ENCODE measurements around the gene HTR1B. TPM values are rescaled to one million over a fixed set of nuclear protein-coding genes. Genes with fewer than 3 reads are reported as not detected.

Gene HTR1B
- total RNA-seq, 1 donor from 2014 or later: 0.18 TPM

GRCh38 chr6:77455271-77455670 is 8.0 kb downstream of the HTR1B start:
- intact Hi-C loops (cut with DNase I): no loop called here
- H3K9me3 ChIP-seq: no peaks in the 10 kb centered on the region

GRCh38 chr6:77454386-77454785 is 8.9 kb downstream of the HTR1B start:
- H3K9me3 ChIP-seq: no peaks in the 10 kb centered on the region
- TF ChIP-seq CTCF (IDR thresholded peaks at IDR 0.05): no peak
- intact Hi-C loops (cut with DNase I): no loop called here

More at GRCh38 chr6:77455271-77455670, 8.0 kb downstream of the HTR1B start:
- Histone ChIP-seq H3K36me3 (no peaks in the 10 kb centered on the region), H3K4me3 (no peak overlapping the region), H3K27me3 (ENCODE audit: low read depth) (peaks cover 3% of the 10 kb centered on the region), H3K4me1 (no peaks in the 10 kb centered on the region), H3K27ac (no peak overlapping the region)
- no peak for DNase-seq
- no peak for TF ChIP-seq CTCF (IDR thresholded peaks at IDR 0.05)
- ATAC-seq: no peak

DNA sequence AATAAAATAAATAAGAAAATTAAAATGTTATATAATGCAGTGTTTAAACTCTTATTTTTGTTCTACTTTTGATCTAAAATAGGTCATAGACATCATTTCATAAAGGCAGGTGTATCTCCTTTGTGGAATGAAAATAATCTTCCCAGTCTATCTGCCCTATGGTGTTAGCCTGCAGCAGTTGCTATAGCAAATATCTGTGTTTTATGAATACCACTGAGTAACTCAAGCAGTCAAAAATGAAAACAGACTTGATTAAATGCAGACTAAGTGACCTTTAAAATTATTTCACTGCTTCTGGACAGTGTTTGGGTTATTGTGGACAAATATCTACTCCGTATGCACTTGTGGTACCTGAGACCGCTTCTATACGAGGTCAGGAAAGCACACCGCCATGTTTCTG is 11.8 kb downstream of the HTR1B start:
- intact Hi-C loops (cut with DNase I): no loop called here
- no peak for ATAC-seq
- no peak for TF ChIP-seq CTCF (IDR thresholded peaks at IDR 0.05)
- DNase-seq: no peak
- Histone ChIP-seq H3K9me3 (no peaks in the 10 kb centered on the region), H3K36me3 (no peaks in the 10 kb centered on the region), H3K4me1 (no peaks in the 10 kb centered on the region), H3K27me3 (ENCODE audit: low read depth) (no peaks in the 10 kb centered on the region), H3K27ac (no peak overlapping the region), H3K4me3 (no peak overlapping the region)

More at GRCh38 chr6:77454386-77454785, 8.9 kb downstream of the HTR1B start:
- Histone ChIP-seq H3K4me3 (no peak overlapping the region), H3K36me3 (no peaks in the 10 kb centered on the region), H3K4me1 (no peaks in the 10 kb centered on the region), H3K27me3 (ENCODE audit: low read depth) (no peaks in the 10 kb centered on the region), H3K27ac (no peak overlapping the region)
- ATAC-seq (no peak), DNase-seq (no peak)

DNA sequence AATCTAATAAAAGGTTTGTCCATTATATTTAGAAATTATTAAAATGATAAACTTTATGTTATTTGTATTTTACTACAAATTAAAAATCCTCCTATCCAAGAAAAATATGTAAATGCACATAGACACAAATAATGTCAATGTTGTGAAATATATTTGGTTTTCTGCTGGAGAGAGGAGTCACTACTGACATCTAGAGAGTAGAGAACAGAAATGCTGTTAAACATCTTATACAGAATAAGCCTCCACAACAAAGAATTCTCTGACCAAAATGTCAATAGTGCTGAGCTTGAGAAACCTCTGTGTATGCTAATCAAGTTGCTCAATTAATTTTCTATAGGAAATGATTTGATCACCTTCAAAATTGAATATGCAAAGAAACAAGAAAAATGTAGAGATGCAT is 12.4 kb downstream of the HTR1B start:
- Histone ChIP-seq H3K36me3 (no peaks in the 10 kb centered on the region), H3K9me3 (no peaks in the 10 kb centered on the region), H3K27me3 (ENCODE audit: low read depth) (no peaks in the 10 kb centered on the region), H3K4me3 (no peak overlapping the region), H3K4me1 (no peaks in the 10 kb centered on the region), H3K27ac (no peak overlapping the region)
- no peak for DNase-seq
- intact Hi-C loops (cut with DNase I): no loop called here
- TF ChIP-seq CTCF (IDR thresholded peaks at IDR 0.05): no peak
- ATAC-seq: no peak

DNA sequence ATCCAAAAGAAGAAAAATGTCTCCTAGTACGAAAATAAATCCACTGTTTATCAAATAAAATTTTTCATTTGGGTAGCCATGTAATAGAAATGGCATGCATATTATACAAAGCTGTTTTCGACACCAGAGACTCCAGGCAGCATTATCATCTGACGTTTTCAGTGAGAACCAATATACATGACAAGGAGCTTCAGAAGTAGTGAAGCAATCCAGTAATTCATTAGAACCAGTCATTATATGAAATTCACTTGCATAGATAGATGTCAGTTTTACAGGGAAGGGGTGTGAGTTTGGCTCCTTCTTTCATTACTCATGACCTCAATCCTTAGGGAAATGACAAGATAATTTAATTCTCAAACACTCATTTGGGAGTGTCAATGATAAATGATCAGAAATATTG is 14.7 kb downstream of the HTR1B start:
- Histone ChIP-seq H3K4me3 (no peak overlapping the region), H3K4me1 (no peaks in the 10 kb centered on the region), H3K36me3 (no peaks in the 10 kb centered on the region), H3K27me3 (ENCODE audit: low read depth) (no peaks in the 10 kb centered on the region), H3K27ac (no peak overlapping the region), H3K9me3 (no peaks in the 10 kb centered on the region)
- no peak for DNase-seq
- no peak for TF ChIP-seq CTCF (IDR thresholded peaks at IDR 0.05)
- intact Hi-C loops (cut with DNase I): no loop called here
- ATAC-seq: no peak

DNA sequence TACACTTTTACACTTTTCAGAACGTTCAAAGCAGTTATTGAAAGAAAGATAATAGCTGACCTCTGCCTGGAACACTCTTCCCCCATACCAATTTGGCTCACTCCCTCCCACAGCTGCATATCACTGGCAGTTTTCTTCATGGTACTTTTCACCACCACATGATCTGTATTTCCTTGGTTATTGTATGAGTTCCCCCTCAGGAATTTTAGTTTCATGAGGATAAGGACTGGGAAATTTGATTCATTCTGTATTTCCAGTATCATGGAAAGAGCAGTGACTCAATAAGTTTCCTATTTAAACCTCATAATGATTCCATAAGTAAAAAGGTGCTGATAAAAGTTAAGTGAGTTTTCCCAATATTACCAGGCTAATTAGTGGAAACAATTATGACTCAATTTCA is 16.0 kb downstream of the HTR1B start:
- ATAC-seq: no peak
- no peak overlapping the region for H3K4me3 ChIP-seq
- TF ChIP-seq CTCF (IDR thresholded peaks at IDR 0.05): no peak

More for the DNA sequence above, 16.0 kb downstream of the HTR1B start:
- Histone ChIP-seq H3K36me3 (no peaks in the 10 kb centered on the region), H3K27me3 (ENCODE audit: low read depth) (no peaks in the 10 kb centered on the region), H3K27ac (no peak overlapping the region), H3K4me1 (no peaks in the 10 kb centered on the region), H3K9me3 (no peaks in the 10 kb centered on the region)
- intact Hi-C loops (cut with DNase I): no loop called here
- DNase-seq: no peak
